Neuron (in vitro differentiated cells): Measurements from ENCODE around the gene STOML2.

Experiments
- H2AFZ ChIP-seq: one replicate; pipeline ENCODE4 v1.6.1; 2013; ENCODE audit warnings: low read depth, mild to moderate bottlenecking, inconsistent platforms, low read length, moderate library complexity
- H3K27me3 ChIP-seq: one replicate; pipeline ENCODE4 v1.6.1; 2013; ENCODE audit warnings: low read length; ENCODE audit not compliant: insufficient read depth
- H3K36me3 ChIP-seq: one replicate; pipeline ENCODE4 v1.6.1; 2013; ENCODE audit warnings: low read length; ENCODE audit not compliant: insufficient read depth
- H3K4me1 ChIP-seq: one replicate; pipeline ENCODE4 v1.6.1; 2013; ENCODE audit warnings: low read length; ENCODE audit not compliant: insufficient read depth
- H3K4me3 ChIP-seq: 2 replicates; pipeline ENCODE4 v1.5.1; 2013; ENCODE audit warnings: mild to moderate bottlenecking, low read length, moderate library complexity
- H3K9me3 ChIP-seq: one replicate; pipeline ENCODE4 v1.6.1; 2013; ENCODE audit warnings: low read length

The STOML2 gene

GRCh38 chr9:35054871-35055644, 47.9 kb downstream of the STOML2 start:
- H3K27me3 ChIP-seq = no peaks in the 10 kb centered on the region
- H3K9me3 ChIP-seq = peaks cover 2% of the 10 kb centered on the region
- no peak overlapping the region for H2AFZ ChIP-seq
- H3K4me3 ChIP-seq = no peak overlapping the region
- H3K36me3 ChIP-seq = peaks cover 88% of the 10 kb centered on the region
- no peaks in the 10 kb centered on the region for H3K4me1 ChIP-seq

DNA sequence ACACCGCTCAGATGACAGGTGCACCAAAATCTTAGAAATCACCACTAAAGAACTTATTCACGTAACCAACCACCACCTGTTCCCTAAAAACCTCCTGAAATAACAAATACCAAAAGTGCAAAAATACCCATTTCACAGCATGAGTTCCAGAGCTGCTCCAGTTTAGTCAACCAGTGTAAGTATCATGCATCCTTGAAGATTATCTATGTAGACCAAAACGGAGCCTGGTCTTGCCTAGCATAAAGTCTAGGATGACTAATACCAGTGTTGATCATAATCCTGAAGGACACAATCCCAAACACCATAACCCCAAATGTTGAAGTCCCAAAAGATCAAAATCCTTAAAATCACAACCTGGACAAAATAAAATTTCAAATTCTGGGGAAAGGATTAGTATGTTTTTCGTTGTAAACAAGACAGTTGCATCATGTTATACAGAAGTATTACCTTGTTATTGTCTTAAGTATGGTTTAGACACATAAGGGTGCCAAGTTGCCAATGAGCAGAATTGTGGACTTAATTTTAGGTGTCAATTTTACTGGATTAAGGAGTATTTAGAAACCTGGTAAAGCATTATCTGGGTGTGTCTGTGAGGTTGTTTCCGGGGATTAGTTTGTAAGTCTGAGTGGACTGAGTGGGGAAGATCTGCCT, 48.6 kb downstream of the STOML2 start:
- peaks cover 84% of the 10 kb centered on the region for H3K36me3 ChIP-seq
- no peak overlapping the region for H3K4me3 ChIP-seq
- peaks cover 2% of the 10 kb centered on the region for H3K9me3 ChIP-seq

DNA sequence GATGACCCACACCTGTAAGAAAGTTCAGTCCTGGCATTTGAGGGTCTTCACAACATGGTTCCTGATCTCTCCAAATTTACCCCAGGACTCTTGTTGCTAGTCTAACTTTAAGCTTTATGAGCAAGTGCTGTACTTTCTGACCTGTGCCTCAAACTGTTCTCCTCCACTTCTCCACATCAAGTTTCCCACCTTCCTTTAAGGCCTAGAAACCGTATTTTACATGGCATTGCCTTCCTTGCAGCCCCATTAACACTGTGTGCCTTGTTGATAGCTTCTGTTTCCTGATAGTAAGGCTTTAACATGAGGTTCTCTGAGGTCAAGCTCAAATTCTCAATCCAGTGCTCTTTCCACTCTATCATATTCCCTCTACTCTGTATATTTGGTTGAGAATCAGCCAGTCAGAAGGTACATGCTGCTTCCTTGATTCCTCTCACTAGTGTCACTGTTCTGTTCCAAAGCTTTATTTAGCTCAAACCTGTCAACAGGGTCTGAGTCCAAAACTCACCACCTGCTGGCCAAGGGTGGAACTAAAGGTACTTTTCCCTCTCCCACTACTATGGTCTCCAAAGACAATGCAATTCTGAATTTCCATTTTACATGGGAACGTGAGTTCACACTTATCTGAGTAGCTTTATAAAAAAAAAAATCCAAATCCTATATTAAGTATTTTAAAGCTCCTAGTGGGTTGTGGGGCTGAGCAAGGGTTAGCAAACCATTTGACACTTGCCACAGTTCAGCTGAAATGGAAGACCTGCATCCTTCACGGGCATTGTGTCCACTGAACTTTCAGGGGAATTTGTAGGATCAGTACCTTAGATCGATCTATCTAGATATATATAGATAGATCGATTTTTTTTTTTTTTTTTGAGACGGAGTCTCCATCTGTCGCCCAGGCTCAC, 51.6 kb downstream of the STOML2 start:
- Histone ChIP-seq H3K36me3 (peaks cover 58% of the 10 kb centered on the region), H3K4me1 (no peaks in the 10 kb centered on the region), H3K27me3 (no peaks in the 10 kb centered on the region), H3K4me3 (no peak overlapping the region), H3K9me3 (peaks cover 2% of the 10 kb centered on the region), H2AFZ (no peak overlapping the region)

More for the DNA sequence above, 48.6 kb downstream of the STOML2 start:
- no peak overlapping the region for H2AFZ ChIP-seq
- H3K27me3 ChIP-seq = no peaks in the 10 kb centered on the region
- no peaks in the 10 kb centered on the region for H3K4me1 ChIP-seq
